AG20443 (cell line): ENCODE results near the gene CA10.

Experiments used
- DNase-seq: peaks from one replicate; pipeline ENCODE4 v3.0.0; 2012; ENCODE audit warnings: low spot score, mixed read lengths

CA10 gene

GRCh38 chr17:51646539-51646938 is 512.0 kb downstream of the CA10 start:
- no peak for DNase-seq

- DNase-seq = no peak
Observed at GRCh38 chr17:51645056-51645455, 513.5 kb downstream of the CA10 start.

GRCh38 chr17:51643702-51644490 is 514.6 kb downstream of the CA10 start:
- no peak for DNase-seq

GRCh38 chr17:51642029-51642428 is 516.5 kb downstream of the CA10 start:
- no peak for DNase-seq

- DNase-seq = no peak
Observed at GRCh38 chr17:51640108-51640622, 518.3 kb downstream of the CA10 start.

- no peak for DNase-seq
Observed at GRCh38 chr17:51638971-51639370, 519.5 kb downstream of the CA10 start.

- no peak for DNase-seq
Observed at GRCh38 chr17:51636291-51636690, 522.2 kb downstream of the CA10 start.

- no peak for DNase-seq
Observed at GRCh38 chr17:51630101-51630671, 528.3 kb downstream of the CA10 start.

GRCh38 chr17:51629232-51629631 is 529.3 kb downstream of the CA10 start:
- DNase-seq = no peak

- DNase-seq = no peak
Observed at GRCh38 chr17:51627779-51628178, 530.7 kb downstream of the CA10 start.

GRCh38 chr17:51618476-51618875 is 540.0 kb downstream of the CA10 start:
- no peak for DNase-seq

- no peak for DNase-seq
Observed at GRCh38 chr17:51617986-51618385, 540.5 kb downstream of the CA10 start.

GRCh38 chr17:51613255-51613654 is 545.3 kb downstream of the CA10 start:
- no peak for DNase-seq

- no peak for DNase-seq
Observed at GRCh38 chr17:51612692-51613091, 545.8 kb downstream of the CA10 start.

GRCh38 chr17:51611585-51611984 is 546.9 kb downstream of the CA10 start:
- DNase-seq = no peak

- DNase-seq = no peak
Observed at GRCh38 chr17:51610834-51611233, 547.7 kb downstream of the CA10 start.

- DNase-seq = no peak
Observed at GRCh38 chr17:51610155-51610554, 548.4 kb downstream of the CA10 start.

- no peak for DNase-seq
Observed at GRCh38 chr17:51608251-51608933, 550.1 kb downstream of the CA10 start.

- no peak for DNase-seq
Observed at GRCh38 chr17:51607512-51607911, 551.0 kb downstream of the CA10 start.

GRCh38 chr17:51604299-51605020 is 554.1 kb downstream of the CA10 start:
- no peak for DNase-seq

- no peak for DNase-seq
Observed at GRCh38 chr17:51601622-51602261, 556.8 kb downstream of the CA10 start.

GRCh38 chr17:51598824-51599223 is 559.7 kb downstream of the CA10 start:
- no peak for DNase-seq
